ENCODE results near the gene ZC2HC1C.

- no peak for TF ChIP-seq CTCF (IDR thresholded peaks at IDR 0.05; ENCODE audit: insufficient read depth, low read length)
- TF ChIP-seq POLR2AphosphoS5 (IDR thresholded peaks at IDR 0.05; ENCODE audit: low read depth): no peak
- no peak for TF ChIP-seq GABPA (IDR thresholded peaks at IDR 0.05; ENCODE audit: low read depth)
Measured at GRCh38 chr14:75092698-75093097, 23.3 kb downstream of the ZC2HC1C start.
